K562 treated with DMSO at 1 percent for 12 hours (cell line): ENCODE measurements around the gene ATP8B3. TPM values are rescaled to one million over a fixed set of nuclear protein-coding genes. Genes with fewer than 3 reads are reported as not detected.

Experiments
- total RNA-seq: library from RNA; unstranded; fragments of 300-600 nt; gene quantifications from 2 replicates; pipeline ENCODE4 v1.2.3, GENCODE V29; 2022; ENCODE audit not compliant: insufficient read depth

The ATP8B3 gene
- 1.8 and 4.2 TPM in 2 replicates for total RNA-seq

GRCh38 chr19:1811942-1812425, at the start of gene ATP8B3:
ATP8B3 (minus strand) TSS chr19:1812276; CDS start chr19:1811736, 540 bp downstream.

GRCh38 chr19:1848399-1849131, 36.5 kb upstream of the ATP8B3 start, which contains the start of gene REXO1:
REXO1 (minus strand) TSS chr19:1848483; CDS start chr19:1848358, 125 bp downstream.

DNA sequence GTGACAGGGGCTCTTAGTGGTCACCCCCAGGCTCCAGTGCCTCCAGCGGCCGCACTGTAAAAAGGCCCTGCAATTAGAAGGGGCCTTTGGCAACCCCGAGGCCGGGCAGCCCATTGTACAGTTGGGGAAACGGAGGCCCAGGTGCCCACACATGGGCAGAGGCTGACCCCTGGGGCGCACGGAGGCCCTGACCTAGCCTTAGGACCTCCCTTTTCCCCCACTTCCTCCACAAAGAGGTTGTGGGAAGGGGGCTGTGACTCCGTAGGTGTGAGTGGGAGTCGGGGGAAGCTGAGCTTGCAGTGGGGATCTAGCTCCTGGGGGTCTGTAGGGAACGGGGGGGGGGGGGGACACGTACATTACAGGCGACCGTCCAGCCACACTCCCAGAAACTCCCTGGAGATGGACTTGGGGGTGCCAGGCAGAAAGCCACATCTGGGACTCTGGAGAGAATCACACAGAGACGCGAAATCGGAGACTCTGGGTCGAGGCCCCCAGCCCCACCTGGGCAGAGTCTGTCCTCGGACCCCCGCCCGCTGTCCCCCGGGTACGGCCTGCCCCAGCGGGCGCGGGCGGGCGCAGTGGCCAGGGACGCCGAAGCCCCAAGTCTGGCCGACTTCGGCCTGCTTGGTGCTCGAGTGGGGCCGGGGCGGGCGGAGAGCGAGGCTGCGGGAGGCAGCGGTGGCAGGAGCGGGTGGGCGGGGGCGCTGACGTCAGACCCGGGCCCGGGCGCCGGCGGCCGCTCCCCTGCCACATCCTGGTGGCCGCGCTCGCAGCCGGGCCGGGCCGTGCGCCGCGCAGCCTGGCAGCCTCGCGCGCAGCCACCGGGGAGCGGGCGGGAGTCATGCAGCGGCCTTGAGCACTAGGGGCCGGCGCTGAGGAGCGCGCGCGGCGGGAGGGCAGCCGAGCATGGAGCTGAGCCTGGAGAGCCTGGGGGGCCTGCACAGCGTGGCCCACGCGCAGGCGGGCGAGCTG, 59.0 kb downstream of the ATP8B3 start, which contains the start of gene ONECUT3:
Gene ONECUT3 (plus strand): TSS at position 750 of the 972 bp plus-strand sequence. CDS start 157 bp downstream, at position 907.

Other genes with a start within 250 kb of the ATP8B3 start
- gene MEX3D, start 244.0 kb downstream of the ATP8B3 start, total RNA-seq: 22.5 and 30.1 TPM in 2 replicates
- 101 and 130 TPM in 2 replicates for gene MBD3, start 219.4 kb downstream of the ATP8B3 start, total RNA-seq
- gene UQCR11, start 206.8 kb downstream of the ATP8B3 start, total RNA-seq: 63.8 and 106 TPM in 2 replicates
- gene TCF3, start 159.7 kb downstream of the ATP8B3 start, total RNA-seq: 47.2 and 94.8 TPM in 2 replicates
- not detected in 2 replicates for gene ONECUT3, start 58.8 kb downstream of the ATP8B3 start, total RNA-seq
- gene REXO1, start 36.2 kb upstream of the ATP8B3 start, total RNA-seq: 20.9 and 35.6 TPM in 2 replicates
- gene KLF16, start 51.3 kb upstream of the ATP8B3 start, total RNA-seq: 16.0 and 23.1 TPM in 2 replicates
- gene ABHD17A, start 73.2 kb upstream of the ATP8B3 start, total RNA-seq: 134 and 194 TPM in 2 replicates
- gene ADAT3, start 93.1 kb upstream of the ATP8B3 start, total RNA-seq: 24.3 and 32.0 TPM in 2 replicates
- gene SCAMP4, start 93.1 kb upstream of the ATP8B3 start, total RNA-seq: 28.8 and 59.6 TPM in 2 replicates
- 74.0 and 105 TPM in 2 replicates for gene CSNK1G2, start 128.9 kb upstream of the ATP8B3 start, total RNA-seq
- gene BTBD2, start 203.4 kb upstream of the ATP8B3 start, total RNA-seq: 79.8 and 89.2 TPM in 2 replicates
- gene MKNK2, start 239.0 kb upstream of the ATP8B3 start, total RNA-seq: 220 and 387 TPM in 2 replicates